Natural killer cell treated with Interleukin-12 subunit alpha and Interleukin-12 subunit beta and Interleukin-15 and Interleukin-18, amount 100 ng/mL, for 72 hours (primary cell): ENCODE data around the gene ZNF710. TPM values are rescaled to one million over a fixed set of nuclear protein-coding genes. Genes with fewer than 3 reads are reported as not detected.

Experiments used
- ATAC-seq, 2 donors: fragments of 150-1000 bp; cut with Tn5 transposase in 1 of 2; sonication (Bioruptor Pico), chemical (Tn5 transposase) in 1 of 2; 2 replicates each; pipeline ENCODE4 v1.10.0; 2021
- DNase-seq: peaks from one replicate; pipeline ENCODE4 v3.0.0; 2022; ENCODE audit warnings: low spot score
- H3K27ac Mint-ChIP-seq, 2 donors: 1 replicate in 1 of 2; 2 replicates in 1 of 2; pipeline ENCODE4 v1.8.0; 2022; ENCODE audit warnings: mixed read lengths in 2 of 2, mild to moderate bottlenecking in 1 of 2, moderate library complexity in 1 of 2
- H3K27me3 Mint-ChIP-seq, 2 donors: 1 replicate in 1 of 2; 2 replicates in 1 of 2; pipeline ENCODE4 v1.8.0; 2022; ENCODE audit warnings: mixed read lengths in 2 of 2
- H3K36me3 Mint-ChIP-seq: one replicate; pipeline ENCODE4 v1.8.0; 2022; ENCODE audit warnings: mixed read lengths
- H3K4me1 Mint-ChIP-seq, 2 donors: 1 replicate in 1 of 2; 2 replicates in 1 of 2; pipeline ENCODE4 v1.8.0; 2022; ENCODE audit warnings: low read depth in 2 of 2, mixed read lengths in 2 of 2, mild to moderate bottlenecking in 1 of 2
- H3K4me3 Mint-ChIP-seq: one replicate; pipeline ENCODE4 v1.8.0; 2022; ENCODE audit warnings: mixed read lengths
- H3K9me3 Mint-ChIP-seq: 2 replicates; pipeline ENCODE4 v1.8.0; 2022; ENCODE audit warnings: mixed read lengths
- total RNA-seq, 2 donors: library from RNA; stranded (reverse); gene quantifications; one replicate each; pipeline ENCODE4 v1.2.3, GENCODE V29; 2022

ZNF710 gene
- total RNA-seq, 2 donors from 2014 or later, result 26.6 to 32.6 TPM

DNA sequence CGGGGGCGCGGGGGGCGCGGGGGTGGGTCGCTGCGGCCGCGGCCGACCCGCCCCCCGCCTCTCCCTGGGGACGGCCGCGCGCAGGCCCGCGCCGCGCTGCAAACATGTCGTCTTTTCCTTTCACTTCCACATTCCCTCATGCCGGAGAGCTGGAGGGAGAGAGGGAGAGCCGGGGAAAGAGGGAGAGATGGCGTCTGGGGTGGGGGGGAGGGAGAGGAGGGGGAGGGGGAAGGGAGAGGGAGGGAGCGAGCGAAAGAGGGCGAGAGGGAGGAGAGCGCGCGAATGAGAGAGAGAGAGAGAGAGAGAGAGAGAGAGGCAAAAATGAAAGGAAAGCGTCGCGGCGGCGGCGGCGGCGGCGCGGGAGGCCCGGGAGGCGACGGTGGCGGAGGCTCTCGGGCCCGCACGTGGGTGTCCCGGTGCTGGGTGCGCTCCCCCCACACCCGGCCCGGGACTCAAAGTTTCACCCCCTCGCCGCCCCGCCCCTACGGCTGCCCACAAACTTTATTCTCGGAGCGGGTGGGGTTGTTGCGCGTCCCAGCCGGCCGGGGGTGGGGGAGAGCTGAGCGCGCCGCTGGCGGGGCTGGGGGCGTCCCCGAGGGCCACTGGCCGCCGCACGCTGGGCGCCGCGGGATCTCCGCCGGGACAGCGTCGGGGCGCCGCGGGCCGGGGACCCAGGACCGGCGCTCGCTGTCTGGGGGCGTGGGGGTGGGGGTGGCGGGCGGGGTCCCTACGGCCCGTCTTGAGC lies 731 bp downstream of the ZNF710 start:
- peak overlapping the region; percentile 94 for H3K4me3 Mint-ChIP-seq
- H3K27ac Mint-ChIP-seq, result peak overlapping the region; percentile 84 to 96
- H3K36me3 Mint-ChIP-seq, result peaks cover 6% of the 10 kb centered on the region
- peak; percentile 78 for DNase-seq
- H3K27me3 Mint-ChIP-seq, result no peaks in the 10 kb centered on the region
- peaks cover 39 to 44% of the 10 kb centered on the region in 2 donors for H3K4me1 Mint-ChIP-seq
- ATAC-seq, result peak; percentile 71 to 76
- no peaks in the 10 kb centered on the region for H3K9me3 Mint-ChIP-seq

DNA sequence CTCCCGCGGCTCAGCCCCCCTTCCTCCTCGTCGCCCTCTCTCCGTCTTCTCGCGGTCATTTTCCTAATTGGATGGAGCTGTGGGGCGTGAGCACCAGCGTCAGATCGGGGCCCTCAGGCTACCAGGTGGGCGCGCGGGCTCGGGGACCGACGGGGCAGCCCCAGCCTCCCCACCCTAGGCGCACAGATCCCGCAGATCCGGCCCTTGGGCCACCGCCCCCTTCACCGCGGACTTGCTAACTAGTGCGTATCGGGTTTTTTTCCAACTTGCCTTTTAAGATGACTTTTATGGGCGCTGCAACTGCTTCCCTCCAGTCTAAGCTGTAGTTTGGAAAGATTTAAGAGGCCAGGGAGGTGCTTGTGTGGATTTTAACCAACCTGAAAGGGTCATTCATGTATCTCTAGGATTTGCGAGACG lies 1.3 kb downstream of the ZNF710 start:
- Mint-ChIP-seq H3K27me3 (no peaks in the 10 kb centered on the region), H3K9me3 (no peaks in the 10 kb centered on the region), H3K27ac (peak overlapping the region; percentile 84 to 96), H3K4me3 (peak overlapping the region; percentile 94), H3K4me1 (peaks cover 39 to 47% of the 10 kb centered on the region in 2 donors), H3K36me3 (peaks cover 6% of the 10 kb centered on the region)
- ATAC-seq, result peak; percentile 60 to 66
- DNase-seq, result no peak

- no peaks in the 10 kb centered on the region for H3K9me3 Mint-ChIP-seq
- no peak for DNase-seq
- peak overlapping the region; percentile 41 to 96 for H3K27ac Mint-ChIP-seq
- H3K36me3 Mint-ChIP-seq, result peaks cover 6% of the 10 kb centered on the region
- no peak for ATAC-seq
- no peaks in the 10 kb centered on the region for H3K27me3 Mint-ChIP-seq
- H3K4me1 Mint-ChIP-seq, result peaks cover 49 to 50% of the 10 kb centered on the region in 2 donors
- H3K4me3 Mint-ChIP-seq, result peak overlapping the region; percentile 25
Measured at GRCh38 chr15:90003736-90004135, 2.6 kb downstream of the ZNF710 start.

GRCh38 chr15:90004252-90004651 lies 3.1 kb downstream of the ZNF710 start:
- ATAC-seq, result no peak
- Mint-ChIP-seq H3K27me3 (no peaks in the 10 kb centered on the region), H3K9me3 (no peaks in the 10 kb centered on the region), H3K36me3 (peaks cover 6% of the 10 kb centered on the region), H3K4me3 (no peak overlapping the region), H3K4me1 (peaks cover 48 to 49% of the 10 kb centered on the region in 2 donors), H3K27ac (peak overlapping the region; percentile 41 to 96)
- no peak for DNase-seq

GRCh38 chr15:90004671-90005070 lies 3.5 kb downstream of the ZNF710 start:
- ATAC-seq, result no peak
- H3K4me3 Mint-ChIP-seq, result peak overlapping the region; percentile 36
- H3K36me3 Mint-ChIP-seq, result peaks cover 6% of the 10 kb centered on the region
- no peak for DNase-seq
- H3K4me1 Mint-ChIP-seq, result peaks cover 51 to 52% of the 10 kb centered on the region in 2 donors
- no peaks in the 10 kb centered on the region for H3K9me3 Mint-ChIP-seq
- no peaks in the 10 kb centered on the region for H3K27me3 Mint-ChIP-seq
- peak overlapping the region; percentile 41 to 96 for H3K27ac Mint-ChIP-seq

- Mint-ChIP-seq H3K4me3 (no peak overlapping the region), H3K27me3 (no peaks in the 10 kb centered on the region), H3K36me3 (peaks cover 1% of the 10 kb centered on the region), H3K27ac (peak overlapping the region; percentile 9 to 33), H3K9me3 (no peaks in the 10 kb centered on the region), H3K4me1 (peaks cover 50 to 51% of the 10 kb centered on the region in 2 donors)
- DNase-seq (no peak), ATAC-seq (no peak)
Measured at GRCh38 chr15:90006217-90007075, 5.3 kb downstream of the ZNF710 start.

DNA sequence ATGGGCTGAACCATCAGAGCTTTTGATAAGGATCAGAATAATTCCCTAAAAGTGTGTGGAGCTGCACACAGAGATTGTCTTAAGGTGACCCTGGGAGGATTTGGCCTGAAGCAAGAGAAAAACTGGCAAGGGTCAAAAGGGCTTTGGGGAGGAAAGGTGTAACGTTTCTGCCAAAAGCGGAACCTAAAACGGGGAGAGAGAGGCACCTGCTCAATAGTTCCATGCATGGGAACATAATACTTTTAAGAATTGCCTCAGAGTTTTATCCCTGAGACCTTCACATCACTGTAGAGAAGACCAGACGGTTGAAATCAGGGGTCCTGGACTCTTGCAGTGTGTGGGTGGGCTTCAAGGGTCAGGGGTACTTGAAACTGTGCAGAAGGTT lies 5.9 kb downstream of the ZNF710 start:
- DNase-seq (no peak), ATAC-seq (no peak)
- H3K4me1 Mint-ChIP-seq, result peaks cover 47 to 51% of the 10 kb centered on the region in 2 donors
- peak overlapping the region; percentile 9 to 33 for H3K27ac Mint-ChIP-seq
- H3K4me3 Mint-ChIP-seq, result no peak overlapping the region
- peaks cover 6% of the 10 kb centered on the region for H3K36me3 Mint-ChIP-seq
- no peaks in the 10 kb centered on the region for H3K27me3 Mint-ChIP-seq
- H3K9me3 Mint-ChIP-seq, result no peaks in the 10 kb centered on the region

- Mint-ChIP-seq H3K4me1 (peaks cover 51 to 56% of the 10 kb centered on the region in 2 donors), H3K36me3 (peaks cover 6% of the 10 kb centered on the region), H3K4me3 (no peak overlapping the region), H3K9me3 (no peaks in the 10 kb centered on the region), H3K27me3 (no peaks in the 10 kb centered on the region), H3K27ac (peak overlapping the region in 1 of 2 donors; percentile 1)
- DNase-seq (no peak), ATAC-seq (no peak)
Measured at GRCh38 chr15:90008607-90009006, 7.5 kb downstream of the ZNF710 start.

GRCh38 chr15:90009301-90010022 lies 8.3 kb downstream of the ZNF710 start:
- H3K4me1 Mint-ChIP-seq, result peaks cover 51 to 59% of the 10 kb centered on the region in 2 donors
- H3K36me3 Mint-ChIP-seq, result peaks cover 6% of the 10 kb centered on the region
- H3K27ac Mint-ChIP-seq, result peak overlapping the region in 1 of 2 donors; percentile 1
- H3K9me3 Mint-ChIP-seq, result no peaks in the 10 kb centered on the region
- no peaks in the 10 kb centered on the region for H3K27me3 Mint-ChIP-seq
- no peak for DNase-seq
- H3K4me3 Mint-ChIP-seq, result no peak overlapping the region
- ATAC-seq, result peak in 1 of 2 donors; percentile 16

- Mint-ChIP-seq H3K36me3 (peaks cover 6% of the 10 kb centered on the region), H3K27me3 (no peaks in the 10 kb centered on the region), H3K4me3 (no peak overlapping the region), H3K27ac (no peak overlapping the region), H3K9me3 (no peaks in the 10 kb centered on the region), H3K4me1 (peaks cover 38 to 40% of the 10 kb centered on the region in 2 donors)
- ATAC-seq, result no peak
- DNase-seq, result no peak
Measured at GRCh38 chr15:90011705-90012104, 10.6 kb downstream of the ZNF710 start.

GRCh38 chr15:90013503-90013937 lies 12.4 kb downstream of the ZNF710 start:
- no peaks in the 10 kb centered on the region for H3K9me3 Mint-ChIP-seq
- DNase-seq, result no peak
- H3K36me3 Mint-ChIP-seq, result peaks cover 6% of the 10 kb centered on the region

DNA sequence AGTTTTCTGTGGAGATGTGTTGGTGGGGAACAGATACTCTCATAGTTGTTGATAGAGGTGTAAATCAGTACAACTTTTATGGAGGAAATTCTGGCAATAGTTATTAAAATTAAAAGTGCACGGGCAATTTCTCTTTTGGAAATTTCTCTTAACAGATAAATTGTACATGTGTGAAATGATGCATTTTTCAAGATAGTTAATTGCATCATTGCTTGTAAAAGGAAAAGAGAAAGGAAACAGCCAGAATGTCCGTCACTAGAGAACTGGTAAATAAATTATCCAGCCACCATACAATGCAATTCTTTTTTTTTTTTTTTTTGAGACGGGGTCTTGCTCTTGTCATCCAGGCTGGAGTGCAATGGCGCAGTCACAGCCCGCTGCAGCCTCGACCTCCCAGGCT lies 14.2 kb downstream of the ZNF710 start:
- peaks cover 22 to 28% of the 10 kb centered on the region in 2 donors for H3K4me1 Mint-ChIP-seq
- H3K36me3 Mint-ChIP-seq, result peaks cover 6% of the 10 kb centered on the region

More at GRCh38 chr15:90013503-90013937, 12.4 kb downstream of the ZNF710 start:
- Mint-ChIP-seq H3K27me3 (no peaks in the 10 kb centered on the region), H3K4me1 (peaks cover 34 to 35% of the 10 kb centered on the region in 2 donors), H3K4me3 (peak overlapping the region; percentile 50), H3K27ac (peak overlapping the region; percentile 65 to 83)
- peak; percentile 79 to 81 for ATAC-seq

DNA sequence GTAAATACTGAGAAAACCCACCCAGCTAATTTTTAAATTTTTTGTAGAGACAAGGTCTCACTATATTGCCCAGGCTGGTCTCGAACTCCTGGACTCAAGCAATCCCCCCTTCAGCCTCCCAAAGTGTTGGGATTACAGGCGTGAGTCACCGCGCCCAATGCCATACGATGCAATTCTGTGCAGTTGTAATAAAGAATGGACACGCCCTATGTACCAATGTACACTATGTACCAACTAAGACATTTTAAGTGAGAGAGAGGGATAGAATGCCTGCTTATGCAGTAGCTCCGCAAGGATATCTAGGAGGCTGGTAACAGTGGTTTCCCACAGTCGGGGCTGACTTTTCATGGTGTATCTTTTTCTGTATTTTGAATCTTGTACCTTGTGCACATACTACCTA lies 14.6 kb downstream of the ZNF710 start:
- Mint-ChIP-seq H3K9me3 (no peaks in the 10 kb centered on the region), H3K4me3 (no peak overlapping the region), H3K36me3 (peaks cover 6% of the 10 kb centered on the region), H3K4me1 (peaks cover 22 to 28% of the 10 kb centered on the region in 2 donors), H3K27ac (no peak overlapping the region), H3K27me3 (no peaks in the 10 kb centered on the region)
- ATAC-seq (no peak), DNase-seq (no peak)

More for the DNA sequence above, 14.2 kb downstream of the ZNF710 start:
- Mint-ChIP-seq H3K4me3 (no peak overlapping the region), H3K9me3 (no peaks in the 10 kb centered on the region), H3K27ac (no peak overlapping the region), H3K27me3 (no peaks in the 10 kb centered on the region)
- DNase-seq, result no peak
- no peak for ATAC-seq
